ENCODE measurements around the gene MEIS1. TPM values are rescaled to one million over a fixed set of nuclear protein-coding genes. Genes with fewer than 3 reads are reported as not detected.

Gene MEIS1
- total RNA-seq, 1 donor from 2014 or later: 3.4 TPM

DNA sequence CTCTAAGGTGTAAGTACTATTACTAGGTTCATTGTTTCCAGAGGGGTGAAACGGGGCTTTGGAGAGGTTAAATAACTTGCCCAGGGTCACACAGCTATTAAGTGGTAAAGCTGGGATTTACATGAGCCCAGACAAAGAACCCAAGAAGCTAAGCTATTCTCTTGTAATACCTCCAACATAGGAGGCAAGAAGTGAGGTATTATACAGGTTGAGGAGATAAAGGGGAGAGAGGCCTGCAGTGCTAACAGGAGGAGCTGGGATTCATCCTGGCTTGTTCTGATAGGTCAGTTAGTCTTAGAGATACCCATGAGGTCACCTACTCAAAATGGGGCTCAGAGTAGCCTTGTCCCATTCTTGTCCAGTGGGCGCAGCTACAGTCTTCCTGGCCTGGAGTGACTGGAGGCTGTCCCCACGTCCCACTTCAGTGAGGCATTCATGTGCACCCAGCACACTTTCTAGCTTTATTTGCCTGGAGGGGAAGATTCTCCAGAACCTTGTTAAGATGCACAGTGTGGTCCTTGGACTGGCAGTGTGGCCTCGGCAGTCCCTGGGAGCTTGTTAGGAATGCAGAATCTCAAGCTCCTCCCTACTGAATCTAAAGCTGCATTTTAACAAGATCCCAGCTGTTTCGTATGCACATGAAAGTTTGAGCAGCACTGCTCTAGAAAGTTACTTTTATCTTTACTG is 63.5 kb downstream of the MEIS1 start:
- H3K9me3 Mint-ChIP-seq (ENCODE audit: unreplicated experiment): no peaks in the 10 kb centered on the region
- Histone ChIP-seq H3K36me3 (ENCODE audit: insufficient read depth, low read length) (no peaks in the 10 kb centered on the region), H3K27me3 (ENCODE audit: insufficient read depth, low read length) (no peaks in the 10 kb centered on the region), H3K27ac (ENCODE audit: low read depth, low read length) (no peak overlapping the region), H3K79me2 (ENCODE audit: insufficient read depth, low read length) (no peaks in the 10 kb centered on the region), H3K4me3 (ENCODE audit: insufficient read depth, low read depth, low read length) (no peak overlapping the region), H2AFZ (ENCODE audit: low read depth, low read length) (no peak overlapping the region), H3K4me1 (ENCODE audit: insufficient read depth, low read length) (peaks cover 22% of the 10 kb centered on the region), H4K20me1 (ENCODE audit: insufficient read depth, low read length) (peaks cover 23% of the 10 kb centered on the region), H3K9me3 (ENCODE audit: insufficient read depth, low read depth, low read length) (no peaks in the 10 kb centered on the region), H3K4me2 (ENCODE audit: low read length) (no peak overlapping the region), H3K9ac (ENCODE audit: low read length) (no peak overlapping the region)
- DNase-seq (ENCODE audit: low read depth) (no peak), FAIRE-seq (no peak)
- no peaks in the 10 kb centered on the region for H3K27me3 Mint-ChIP-seq (ENCODE audit: low read depth, unreplicated experiment)
- H3K4me1 Mint-ChIP-seq (ENCODE audit: low read depth, unreplicated experiment): peaks cover 8% of the 10 kb centered on the region
- TF ChIP-seq CTCF (IDR thresholded peaks at IDR 0.05; ENCODE audit: insufficient read depth, low read depth, low read length) (no peak), EZH2 (IDR thresholded peaks at IDR 0.05; ENCODE audit: insufficient read depth, low read length) (no peak)
- no peak overlapping the region for H3K4me3 Mint-ChIP-seq (ENCODE audit: unreplicated experiment)
- H3K36me3 Mint-ChIP-seq (ENCODE audit: low read depth, unreplicated experiment): no peaks in the 10 kb centered on the region
- H3K27ac Mint-ChIP-seq (ENCODE audit: unreplicated experiment): no peak overlapping the region

GRCh38 chr2:66501267-66501666 is 66.3 kb downstream of the MEIS1 start:
- no peaks in the 10 kb centered on the region for H3K36me3 ChIP-seq (ENCODE audit: insufficient read depth, low read length)
- H2AFZ ChIP-seq (ENCODE audit: low read depth, low read length): no peak overlapping the region
- H3K9ac ChIP-seq (ENCODE audit: low read length): no peak overlapping the region
- FAIRE-seq (no peak), DNase-seq (ENCODE audit: low read depth) (no peak)
- H3K9me3 Mint-ChIP-seq (ENCODE audit: unreplicated experiment): no peaks in the 10 kb centered on the region
- no peak overlapping the region for H3K4me3 ChIP-seq (ENCODE audit: insufficient read depth, low read depth, low read length)
- no peaks in the 10 kb centered on the region for H3K79me2 ChIP-seq (ENCODE audit: insufficient read depth, low read length)
- peaks cover 23% of the 10 kb centered on the region for H4K20me1 ChIP-seq (ENCODE audit: insufficient read depth, low read length)
- no peak overlapping the region for H3K27ac ChIP-seq (ENCODE audit: low read depth, low read length)
- H3K4me3 Mint-ChIP-seq (ENCODE audit: unreplicated experiment): no peak overlapping the region
- no peaks in the 10 kb centered on the region for H3K27me3 Mint-ChIP-seq (ENCODE audit: low read depth, unreplicated experiment)
- H3K4me1 Mint-ChIP-seq (ENCODE audit: low read depth, unreplicated experiment): peaks cover 2% of the 10 kb centered on the region
- TF ChIP-seq EZH2 (IDR thresholded peaks at IDR 0.05; ENCODE audit: insufficient read depth, low read length): no peak
- TF ChIP-seq CTCF (IDR thresholded peaks at IDR 0.05; ENCODE audit: insufficient read depth, low read depth, low read length): no peak
- H3K4me1 ChIP-seq (ENCODE audit: insufficient read depth, low read length): peaks cover 7% of the 10 kb centered on the region
- no peak overlapping the region for H3K27ac Mint-ChIP-seq (ENCODE audit: unreplicated experiment)
- H3K9me3 ChIP-seq (ENCODE audit: insufficient read depth, low read depth, low read length): no peaks in the 10 kb centered on the region
- no peak overlapping the region for H3K4me2 ChIP-seq (ENCODE audit: low read length)
- H3K36me3 Mint-ChIP-seq (ENCODE audit: low read depth, unreplicated experiment): no peaks in the 10 kb centered on the region
- H3K27me3 ChIP-seq (ENCODE audit: insufficient read depth, low read length): no peaks in the 10 kb centered on the region

GRCh38 chr2:66506265-66506664 is 71.3 kb downstream of the MEIS1 start:
- H3K36me3 ChIP-seq (ENCODE audit: insufficient read depth, low read length): no peaks in the 10 kb centered on the region
- H3K4me1 ChIP-seq (ENCODE audit: insufficient read depth, low read length): peaks cover 25% of the 10 kb centered on the region
- no peak overlapping the region for H3K27ac ChIP-seq (ENCODE audit: low read depth, low read length)
- FAIRE-seq: no peak
- peaks cover 21% of the 10 kb centered on the region for H3K4me1 Mint-ChIP-seq (ENCODE audit: low read depth, unreplicated experiment)
- no peak for TF ChIP-seq CTCF (IDR thresholded peaks at IDR 0.05; ENCODE audit: insufficient read depth, low read depth, low read length)
- TF ChIP-seq EZH2 (IDR thresholded peaks at IDR 0.05; ENCODE audit: insufficient read depth, low read length): no peak
- no peak for DNase-seq (ENCODE audit: low read depth)
- H3K9me3 ChIP-seq (ENCODE audit: insufficient read depth, low read depth, low read length): no peaks in the 10 kb centered on the region
- peaks cover 21% of the 10 kb centered on the region for H4K20me1 ChIP-seq (ENCODE audit: insufficient read depth, low read length)
- no peaks in the 10 kb centered on the region for H3K36me3 Mint-ChIP-seq (ENCODE audit: low read depth, unreplicated experiment)
- H3K27ac Mint-ChIP-seq (ENCODE audit: unreplicated experiment): no peak overlapping the region
- no peak overlapping the region for H3K9ac ChIP-seq (ENCODE audit: low read length)
- H3K79me2 ChIP-seq (ENCODE audit: insufficient read depth, low read length): no peaks in the 10 kb centered on the region
- peaks cover 5% of the 10 kb centered on the region for H3K27me3 Mint-ChIP-seq (ENCODE audit: low read depth, unreplicated experiment)
- H3K4me3 ChIP-seq (ENCODE audit: insufficient read depth, low read depth, low read length): no peak overlapping the region
- no peak overlapping the region for H3K4me2 ChIP-seq (ENCODE audit: low read length)
- H3K27me3 ChIP-seq (ENCODE audit: insufficient read depth, low read length): no peaks in the 10 kb centered on the region
- H2AFZ ChIP-seq (ENCODE audit: low read depth, low read length): no peak overlapping the region
- no peaks in the 10 kb centered on the region for H3K9me3 Mint-ChIP-seq (ENCODE audit: unreplicated experiment)
- H3K4me3 Mint-ChIP-seq (ENCODE audit: unreplicated experiment): no peak overlapping the region

Data from astrocyte (in vitro differentiated cells and primary cell).